ENCODE data around the gene MAGEB5.
"Not testable (repeated sequence)": the region's sequence is repeated elsewhere in the genome, so short reads cannot be mapped to it uniquely, and the experiment has no call there.

MAGEB5 gene

GRCh38 chrX:26215869-26216268 lies at the start of gene MAGEB5:
Gene MAGEB5 (plus strand): TSS chrX:26216169. CDS start chrX:26217302, 1,133 bp downstream.
- DNase-seq (ENCODE audit: low spot score) = no peak

GRCh38 chrX:26192204-26192603 lies 23.8 kb upstream of the MAGEB5 start, which contains the start of gene MAGEB6:
Gene MAGEB6 (plus strand): TSS chrX:26192440. CDS start chrX:26193847, 1,407 bp downstream.
- DNase-seq (ENCODE audit: low spot score) = no peak

GRCh38 chrX:26203561-26203960 lies 12.4 kb upstream of the MAGEB5 start:
- no peak for DNase-seq (ENCODE audit: low spot score)

GRCh38 chrX:26204717-26205116 lies 11.3 kb upstream of the MAGEB5 start:
- not testable (repeated sequence) for DNase-seq (ENCODE audit: low spot score)

GRCh38 chrX:26208012-26208411 lies 8.0 kb upstream of the MAGEB5 start:
- DNase-seq (ENCODE audit: low spot score) = no peak

- no peak for DNase-seq (ENCODE audit: low spot score)
Observed at GRCh38 chrX:26219351-26219750, 3.4 kb downstream of the MAGEB5 start.

- DNase-seq (ENCODE audit: low spot score) = no peak
Observed at GRCh38 chrX:26234177-26234576, 18.2 kb downstream of the MAGEB5 start.

GRCh38 chrX:26253526-26253925 lies 37.6 kb downstream of the MAGEB5 start:
- DNase-seq (ENCODE audit: low spot score) = no peak

GRCh38 chrX:26254436-26254835 lies 38.5 kb downstream of the MAGEB5 start:
- no peak for DNase-seq (ENCODE audit: low spot score)

GRCh38 chrX:26262121-26262523 lies 46.2 kb downstream of the MAGEB5 start:
- DNase-seq (ENCODE audit: low spot score) = no peak
